Common myeloid progenitor, CD34-positive (primary cell): ENCODE results near the gene MAN1C1. TPM values are rescaled to one million over a fixed set of nuclear protein-coding genes. Genes with fewer than 3 reads are reported as not detected.

Experiments
- CTCF ChIA-PET: fragments of 350-600 bp; sonication (Branson Sonifier 250); formaldehyde crosslinking; loops from one replicate; lab custom pipeline; 2021; ENCODE audit warnings: antibody characterized with exemption; lab: Charles Lee
- POLR2A ChIA-PET: fragments of 350-600 bp; sonication (Branson Sonifier 250); formaldehyde crosslinking; loops from one replicate; lab custom pipeline; 2021; ENCODE audit warnings: antibody characterized with exemption; lab: Charles Lee
- DNase-seq, 3 donors: peaks; one replicate each; pipeline versions ENCODE4 v3.0.0 to v3.0.0-alpha.2; 2013
- H3K27ac ChIP-seq, 2 experiments: 1 replicate in 1 of 2; 2 replicates in 1 of 2; pipeline ENCODE4 v1.7.0; 2013; ENCODE audit warnings: inconsistent platforms in 2 of 2, low read length in 2 of 2, mild to moderate bottlenecking in 2 of 2, low read depth in 1 of 2, moderate library complexity in 1 of 2; ENCODE audit not compliant: severe bottlenecking in 2 of 2, insufficient read depth in 1 of 2, poor library complexity in 1 of 2
- H3K27me3 ChIP-seq, 5 experiments: replicated peaks in 2 of 5; 1 replicate in 3 of 5; 2 replicates in 2 of 5; pipeline versions ENCODE4 v1.6.1 to v1.7.0; 2013; ENCODE audit warnings: low read length in 4 of 5, mild to moderate bottlenecking in 2 of 5, moderate library complexity in 2 of 5, inconsistent platforms in 1 of 5; ENCODE audit not compliant: insufficient read depth in 5 of 5, control insufficient read depth in 4 of 5
- H3K36me3 ChIP-seq, 4 experiments: 1 replicate in 2 of 4; 2 replicates in 2 of 4; pipeline versions ENCODE4 v1.6.1 to v1.7.0; 2013; ENCODE audit warnings: low read length in 3 of 4, control low read depth in 1 of 4, mild to moderate bottlenecking in 1 of 4; ENCODE audit not compliant: control insufficient read depth in 4 of 4, insufficient read depth in 4 of 4
- H3K4me1 ChIP-seq, 4 experiments: 1 replicate in 3 of 4; 2 replicates in 1 of 4; pipeline versions ENCODE4 v1.6.1 to v1.7.1; 2013; ENCODE audit warnings: low read length in 3 of 4, mild to moderate bottlenecking in 3 of 4, control low read depth in 1 of 4, inconsistent platforms in 1 of 4, moderate library complexity in 1 of 4; ENCODE audit not compliant: control insufficient read depth in 4 of 4, insufficient read depth in 4 of 4; ENCODE audit errors: control extremely low read depth in 1 of 4
- H3K4me3 ChIP-seq, 7 experiments: 1 replicate in 4 of 7; 2 replicates in 3 of 7; pipeline versions ENCODE4 v1.5.1 to v1.7.0; 2013; ENCODE audit warnings: mild to moderate bottlenecking in 7 of 7, low read length in 6 of 7, moderate library complexity in 6 of 7, inconsistent platforms in 2 of 7, low read depth in 2 of 7, control low read depth in 1 of 7; ENCODE audit not compliant: insufficient read depth in 4 of 7, control insufficient read depth in 1 of 7; ENCODE audit errors: extremely low read depth in 1 of 7
- H3K9me3 ChIP-seq, 5 experiments: 1 replicate in 4 of 5; 2 replicates in 1 of 5; pipeline versions ENCODE4 v1.6.1 to v1.7.1; 2013; ENCODE audit warnings: low read length in 4 of 5, mild to moderate bottlenecking in 2 of 5, inconsistent platforms in 1 of 5, low read depth in 1 of 5, moderate library complexity in 1 of 5; ENCODE audit not compliant: control insufficient read depth in 4 of 5, insufficient read depth in 2 of 5; ENCODE audit errors: control extremely low read depth in 1 of 5
- WGBS: methylation state at CpG from one replicate; pipeline ENCODE4 v1.1.5; 2013; ENCODE audit not compliant: insufficient coverage; 5-methylcytosine and 5-hydroxymethylcytosine counted together
- polyA plus RNA-seq: library from polyadenylated mRNA; unstranded; fragments of 120-200 nt; gene quantifications from one replicate; pipeline ENCODE4 v1.2.1, GENCODE V29; 2013

The MAN1C1 gene
- 0.48 TPM for polyA plus RNA-seq

DNA sequence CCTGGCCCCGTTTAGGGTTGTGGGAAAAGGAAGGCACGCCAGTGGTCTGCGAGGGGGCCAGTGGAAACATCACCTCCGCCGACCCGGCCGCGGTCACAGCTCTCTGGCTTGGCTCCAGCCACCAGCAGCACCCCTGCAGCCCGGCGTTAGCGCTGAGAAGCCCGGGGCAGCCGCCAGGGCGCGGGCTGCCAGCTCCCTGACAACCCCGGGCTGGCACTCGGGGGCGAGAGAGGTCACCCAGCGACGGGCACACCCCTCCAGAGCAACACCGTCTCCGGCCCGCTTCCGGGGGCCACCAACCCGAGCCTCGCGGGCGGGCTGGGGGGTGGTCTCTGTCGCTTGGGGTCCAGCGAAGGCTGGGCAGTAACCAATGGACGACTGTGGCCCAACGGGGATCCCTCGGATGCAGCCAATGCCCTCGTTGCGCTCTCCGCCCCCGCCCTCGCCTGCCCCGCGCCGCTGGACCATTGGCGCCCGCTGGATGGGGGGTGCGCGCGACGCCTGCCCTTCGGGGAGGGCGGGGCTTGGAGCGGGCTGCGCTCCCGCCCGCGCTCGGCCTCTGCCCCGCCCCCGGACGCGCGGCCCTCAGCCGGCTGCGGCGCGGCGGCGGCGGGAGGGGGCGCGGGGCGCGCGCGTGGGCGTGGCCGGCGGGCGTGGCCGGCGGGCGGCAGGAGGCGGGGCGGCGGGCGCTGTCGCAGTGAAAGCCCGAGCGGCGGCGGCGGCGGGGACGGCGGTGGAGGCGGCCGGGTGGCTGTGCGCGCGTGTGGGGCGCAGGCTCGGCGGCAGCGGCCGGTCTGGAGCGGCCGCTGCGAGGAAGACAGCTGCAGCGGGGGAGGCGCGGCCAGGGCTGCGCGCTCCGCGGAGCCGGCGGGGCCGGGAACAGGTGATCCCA is at the start of gene MAN1C1:
Gene MAN1C1, plus strand, starts transcription at position 697 of the 892 bp plus-strand sequence. CDS start 1,007 bp downstream, outside the sequence.
- Histone ChIP-seq H3K4me1 (peaks cover 0 to 61% (median 43%) of the 10 kb centered on the region in 4 experiments), H3K27me3 (peaks cover 0 to 25% (median 5%) of the 10 kb centered on the region in 5 experiments), H3K36me3 (no peaks in the 10 kb centered on the region), H3K27ac (no peak within 1 kb of the TSS), H3K9me3 (no peaks in the 10 kb centered on the region), H3K4me3 (peak within 1 kb of the TSS; percentile 42 to 79 (median 67))
- POLR2A ChIA-PET, result interaction anchor here (1.0 kb wide), 1 partner anchor 163 kb away, joined by 3 read pairs; no protein-coding TSS in a partner anchor
- CTCF ChIA-PET, result interaction anchor here (0.6 to 1.2 kb wide), 2 partner anchors 16 to 44 kb away, joined by 3 read pairs; no protein-coding TSS in a partner anchor
- 0% methylated on average over 70 of the region's 116 CpGs for WGBS
- DNase-seq, result peak; percentile 76 to 87 (median 85)

DNA sequence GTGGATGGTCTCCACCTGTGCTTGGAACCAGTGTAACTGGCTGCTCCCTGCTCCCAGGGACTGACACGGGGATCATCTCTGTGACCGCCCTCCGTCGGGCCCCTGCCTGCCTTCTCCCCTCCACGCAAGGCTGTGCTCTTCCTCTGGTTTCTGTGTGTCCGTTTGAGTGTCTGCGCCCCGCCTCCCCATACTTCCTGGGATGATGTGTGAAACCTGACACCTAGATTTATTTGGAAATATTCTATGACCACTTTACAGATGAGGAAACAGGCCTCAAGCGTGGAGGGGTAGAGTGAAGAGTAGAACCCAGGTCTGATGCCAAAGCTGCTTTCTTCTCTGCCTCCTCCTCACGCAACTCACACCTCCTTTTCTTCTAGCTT is 48.9 kb upstream of the MAN1C1 start:
- Histone ChIP-seq H3K27me3 (no peaks in the 10 kb centered on the region), H3K4me3 (no peak overlapping the region), H3K4me1 (peaks cover 0 to 32% (median 20%) of the 10 kb centered on the region in 4 experiments), H3K36me3 (peaks cover 2 to 18% (median 6%) of the 10 kb centered on the region in 4 experiments), H3K27ac (no peak overlapping the region), H3K9me3 (no peaks in the 10 kb centered on the region)
- ChIA-PET CTCF (interaction anchor here (0.6 to 1.1 kb wide), 3 partner anchors 10 to 114 kb away, joined by 3 to 4 read pairs (median 3); no protein-coding TSS in a partner anchor), POLR2A (no interaction called here)
- DNase-seq, result no peak
- WGBS, result 94% methylated on average over 10 of the region's 10 CpGs

DNA sequence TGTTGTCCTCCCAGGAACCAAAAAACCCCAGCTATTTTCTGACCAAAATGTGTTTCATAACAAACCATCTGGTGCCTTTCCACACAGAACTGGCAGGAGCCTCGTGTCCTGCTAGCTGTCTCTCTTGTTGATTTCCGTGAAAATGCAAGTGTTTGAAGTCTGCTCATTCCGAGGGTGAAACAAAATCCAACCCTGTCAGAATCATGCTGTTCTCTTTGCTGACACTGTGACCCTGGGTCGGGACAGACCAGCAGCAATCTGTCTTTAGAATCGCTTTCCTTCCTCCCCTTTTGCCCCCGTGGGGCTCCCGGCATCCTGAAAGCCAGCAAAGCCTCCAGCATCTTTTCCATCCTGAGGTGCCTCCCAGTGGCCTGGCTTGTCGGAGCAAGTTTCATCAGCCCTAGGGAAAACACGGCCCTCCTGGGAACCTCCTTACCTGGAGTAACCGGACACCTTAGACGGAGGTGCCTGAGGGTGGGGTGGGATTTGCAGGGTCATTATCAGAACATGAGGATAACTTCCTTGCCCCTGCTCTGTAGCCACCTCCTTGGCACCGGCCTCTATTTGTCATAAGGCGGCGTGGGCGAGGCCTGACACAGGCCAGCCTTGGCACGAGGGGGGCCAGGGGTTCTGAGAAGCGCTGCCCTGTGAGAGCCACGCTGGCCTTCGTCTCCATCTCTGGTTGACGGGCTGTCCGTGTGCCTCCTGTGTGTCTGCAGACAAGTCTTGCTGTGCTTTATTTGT is 48.3 kb upstream of the MAN1C1 start:
- POLR2A ChIA-PET, result no interaction called here
- Histone ChIP-seq H3K36me3 (peaks cover 2 to 18% (median 6%) of the 10 kb centered on the region in 4 experiments), H3K9me3 (no peaks in the 10 kb centered on the region), H3K4me1 (peaks cover 0 to 27% (median 17%) of the 10 kb centered on the region in 4 experiments), H3K27ac (no peak overlapping the region), H3K4me3 (no peak overlapping the region), H3K27me3 (no peaks in the 10 kb centered on the region)
- 90% methylated on average over 21 of the region's 21 CpGs for WGBS
- CTCF ChIA-PET, result interaction anchor here (0.6 to 1.1 kb wide), 2 partner anchors 9 to 114 kb away, joined by 3 to 4 read pairs; no protein-coding TSS in a partner anchor
- no peak for DNase-seq

DNA sequence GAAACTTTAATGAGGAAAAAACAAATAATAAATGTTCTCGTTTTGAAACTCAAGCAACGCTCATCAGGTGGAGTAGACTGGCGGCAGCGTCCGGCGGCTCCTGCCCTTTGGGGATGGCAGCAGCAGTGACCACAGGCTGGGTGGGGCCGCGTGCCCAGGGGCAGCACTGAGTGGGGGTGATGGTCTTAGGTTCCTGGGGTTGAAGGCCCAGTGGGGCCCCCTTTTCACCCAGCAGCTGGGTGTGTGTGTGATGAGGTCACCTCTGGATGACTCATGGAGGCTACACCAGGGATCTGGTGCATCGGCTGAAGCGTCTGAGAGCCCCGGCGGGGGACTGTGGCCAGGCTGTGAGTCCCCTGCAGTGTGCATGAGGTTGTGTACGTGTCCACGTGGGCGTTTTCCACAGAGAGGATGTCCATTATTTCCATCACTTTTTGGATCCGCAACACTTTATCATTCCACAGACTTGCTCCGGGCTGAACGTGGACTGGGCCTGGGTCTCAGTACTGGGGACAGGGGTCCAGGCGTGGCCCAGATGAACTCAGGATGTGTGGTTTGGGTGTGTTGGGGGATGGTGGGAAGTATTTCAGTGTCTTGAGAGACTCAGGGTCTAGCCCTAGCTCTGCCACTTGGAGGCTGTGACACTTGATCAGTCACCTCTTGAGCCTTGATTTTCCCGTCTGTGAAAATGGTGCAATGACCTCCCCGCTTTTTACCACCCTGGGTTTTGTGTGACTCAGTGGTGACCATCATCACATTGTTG is 47.6 kb upstream of the MAN1C1 start:
- CTCF ChIA-PET, result interaction anchor here (0.8 kb wide), 1 partner anchor 20 kb away, joined by 3 read pairs; no protein-coding TSS in a partner anchor
- peaks cover 0 to 13% (median 4%) of the 10 kb centered on the region in 4 experiments for H3K36me3 ChIP-seq
- H3K4me3 ChIP-seq, result no peak overlapping the region
- H3K4me1 ChIP-seq, result peaks cover 0 to 21% (median 16%) of the 10 kb centered on the region in 4 experiments
- no peak for DNase-seq
- H3K27me3 ChIP-seq, result no peaks in the 10 kb centered on the region
- H3K9me3 ChIP-seq, result no peaks in the 10 kb centered on the region
- POLR2A ChIA-PET, result no interaction called here
- 95% methylated on average over 14 of the region's 21 CpGs for WGBS
- H3K27ac ChIP-seq, result no peak overlapping the region

DNA sequence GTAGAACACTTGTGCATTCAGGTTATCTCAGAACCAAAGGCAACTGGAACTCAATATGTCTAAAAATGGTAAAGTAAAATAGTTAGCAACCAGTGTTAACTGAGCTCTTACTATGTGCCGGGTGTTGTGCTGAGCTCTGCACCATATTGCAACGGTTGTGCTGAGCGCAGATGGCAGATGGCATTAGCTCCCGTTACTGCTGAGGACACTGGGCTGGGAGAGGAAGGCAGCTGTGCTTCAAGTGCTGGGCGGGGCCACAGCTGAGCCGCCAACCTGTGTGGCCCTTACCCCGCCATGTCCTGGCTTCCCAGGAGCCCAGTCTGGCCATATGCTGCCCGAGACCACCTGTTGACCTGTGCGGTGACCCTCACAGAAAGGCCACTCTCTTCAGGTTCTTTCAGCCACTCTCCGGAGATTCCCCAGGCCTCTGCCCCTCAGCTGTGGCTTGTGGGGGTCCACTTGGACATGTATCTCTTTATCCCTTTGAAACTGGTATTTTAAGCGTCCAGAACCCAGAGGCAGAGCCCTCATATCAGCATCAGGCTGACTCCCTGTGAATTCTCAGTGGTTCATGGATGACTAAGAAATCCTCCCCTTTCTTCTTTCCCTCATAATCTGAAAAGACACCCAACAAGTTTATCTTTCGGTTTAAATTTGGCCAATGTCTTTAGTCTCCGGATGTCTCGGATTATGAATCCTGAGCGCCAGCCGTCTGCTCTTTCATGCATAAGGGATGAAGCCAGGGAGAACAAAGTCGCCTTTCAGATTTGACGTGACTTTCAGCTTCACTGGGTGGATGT is 46.8 kb upstream of the MAN1C1 start:
- whole genome bisulfite sequencing, result 95% methylated on average over 18 of the region's 18 CpGs
- Histone ChIP-seq H3K27me3 (no peaks in the 10 kb centered on the region), H3K4me3 (no peak overlapping the region), H3K36me3 (peaks cover 0 to 7% (median 2%) of the 10 kb centered on the region in 4 experiments), H3K9me3 (no peaks in the 10 kb centered on the region), H3K27ac (no peak overlapping the region), H3K4me1 (peaks cover 0 to 18% (median 14%) of the 10 kb centered on the region in 4 experiments)
- ChIA-PET CTCF (interaction anchor here (0.8 kb wide), 1 partner anchor 20 kb away, joined by 3 read pairs; no protein-coding TSS in a partner anchor), POLR2A (no interaction called here)
- DNase-seq, result no peak
